Nephron progenitor cell (in vitro differentiated cells): ENCODE measurements around the gene CPEB4.
A peak's percentile ranks its signal among the peaks of the same experiment; 100 is the strongest.

Source experiments
- DNase-seq: peaks from one replicate; pipeline ENCODE4 v3.0.0; 2021
- H3K27ac Mint-ChIP-seq: 2 replicates; pipeline ENCODE4 v1.8.0; 2021; ENCODE audit warnings: mild to moderate bottlenecking, moderate library complexity, mixed read lengths
- H3K27me3 Mint-ChIP-seq: 2 replicates; pipeline ENCODE4 v1.8.0; 2021; ENCODE audit warnings: mild to moderate bottlenecking, low read depth, mixed read lengths; ENCODE audit not compliant: poor library complexity
- H3K36me3 Mint-ChIP-seq: 2 replicates; pipeline ENCODE4 v1.8.0; 2021; ENCODE audit warnings: low read depth, mixed read lengths
- H3K4me1 Mint-ChIP-seq: 2 replicates; pipeline ENCODE4 v1.8.0; 2021; ENCODE audit warnings: mixed read lengths
- H3K4me3 Mint-ChIP-seq: 2 replicates; pipeline ENCODE4 v1.8.0; 2021; ENCODE audit warnings: mild to moderate bottlenecking, moderate library complexity, mixed read lengths
- H3K9me3 Mint-ChIP-seq: 2 replicates; pipeline ENCODE4 v1.8.0; 2021; ENCODE audit warnings: mild to moderate bottlenecking, moderate library complexity, mixed read lengths
- TF ChIP-seq, protein P1 (sequence below): fragments of 200-600 bp; sonication (generic); IDR thresholded peaks from 2 replicates; pipeline ENCODE4 v1.5.0; 2021; ENCODE audit warnings: antibody characterized with exemption

Gene CPEB4

DNA sequence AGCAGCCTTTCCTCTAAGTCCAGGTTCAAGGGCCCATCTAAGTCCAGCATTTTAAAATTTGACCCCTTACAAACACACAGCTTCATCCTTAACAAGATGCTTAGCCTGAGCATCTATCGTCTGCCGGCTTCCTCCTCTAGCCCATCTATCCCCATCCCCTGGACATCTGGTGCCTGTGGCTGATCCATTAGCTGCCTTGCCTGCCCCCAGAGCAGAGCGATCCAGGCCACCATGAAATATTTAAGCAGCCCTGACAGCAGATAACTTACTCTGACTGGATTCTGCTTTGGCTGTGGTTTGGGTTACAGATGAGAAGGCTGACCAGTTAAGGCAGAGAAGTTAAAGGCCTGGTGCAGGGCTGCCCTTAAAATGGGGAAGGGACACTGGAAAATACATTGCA is 30.9 kb upstream of the CPEB4 start:
- peak; percentile 14 for DNase-seq
- Mint-ChIP-seq H3K9me3 (no peaks in the 10 kb centered on the region), H3K36me3 (no peaks in the 10 kb centered on the region), H3K4me1 (peaks cover 58% of the 10 kb centered on the region), H3K27me3 (no peaks in the 10 kb centered on the region), H3K27ac (peak overlapping the region; percentile 70), H3K4me3 (no peak overlapping the region)
- TF ChIP-seq, protein P1, sequence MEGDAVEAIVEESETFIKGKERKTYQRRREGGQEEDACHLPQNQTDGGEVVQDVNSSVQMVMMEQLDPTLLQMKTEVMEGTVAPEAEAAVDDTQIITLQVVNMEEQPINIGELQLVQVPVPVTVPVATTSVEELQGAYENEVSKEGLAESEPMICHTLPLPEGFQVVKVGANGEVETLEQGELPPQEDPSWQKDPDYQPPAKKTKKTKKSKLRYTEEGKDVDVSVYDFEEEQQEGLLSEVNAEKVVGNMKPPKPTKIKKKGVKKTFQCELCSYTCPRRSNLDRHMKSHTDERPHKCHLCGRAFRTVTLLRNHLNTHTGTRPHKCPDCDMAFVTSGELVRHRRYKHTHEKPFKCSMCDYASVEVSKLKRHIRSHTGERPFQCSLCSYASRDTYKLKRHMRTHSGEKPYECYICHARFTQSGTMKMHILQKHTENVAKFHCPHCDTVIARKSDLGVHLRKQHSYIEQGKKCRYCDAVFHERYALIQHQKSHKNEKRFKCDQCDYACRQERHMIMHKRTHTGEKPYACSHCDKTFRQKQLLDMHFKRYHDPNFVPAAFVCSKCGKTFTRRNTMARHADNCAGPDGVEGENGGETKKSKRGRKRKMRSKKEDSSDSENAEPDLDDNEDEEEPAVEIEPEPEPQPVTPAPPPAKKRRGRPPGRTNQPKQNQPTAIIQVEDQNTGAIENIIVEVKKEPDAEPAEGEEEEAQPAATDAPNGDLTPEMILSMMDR: no peak

DNA sequence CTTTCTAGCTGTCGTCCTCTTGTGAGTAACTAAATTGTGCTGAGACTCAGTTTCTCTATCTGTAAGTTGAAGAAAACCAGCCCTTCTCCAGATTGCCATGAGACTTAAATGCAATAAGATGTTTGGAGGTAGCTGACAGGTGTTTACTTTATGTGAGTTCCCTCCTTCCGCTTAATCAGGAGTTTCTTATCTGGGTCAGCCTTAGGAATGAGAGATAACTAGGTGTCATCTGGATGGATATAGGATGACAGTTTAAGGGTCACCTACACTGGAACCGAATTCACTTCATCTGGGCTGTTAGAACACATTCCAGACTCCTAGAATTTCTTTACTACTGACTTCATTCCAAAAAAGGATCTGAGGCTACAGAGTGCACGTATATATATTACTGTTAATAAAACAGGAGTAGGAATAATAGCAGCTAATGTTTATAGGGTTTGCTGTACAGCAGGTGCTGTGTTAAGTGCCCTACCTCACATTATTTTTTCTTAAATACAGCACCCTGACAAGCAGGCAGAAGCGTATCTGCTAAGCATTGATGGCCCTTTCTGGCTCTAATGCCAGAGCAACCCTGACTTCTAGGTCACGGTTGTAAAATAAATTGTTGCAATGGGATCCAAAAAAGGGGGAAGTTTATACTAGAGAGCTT is 30.0 kb upstream of the CPEB4 start:
- Mint-ChIP-seq H3K36me3 (no peaks in the 10 kb centered on the region), H3K9me3 (no peaks in the 10 kb centered on the region), H3K4me3 (no peak overlapping the region), H3K4me1 (peaks cover 58% of the 10 kb centered on the region), H3K27me3 (no peaks in the 10 kb centered on the region), H3K27ac (no peak overlapping the region)
- TF ChIP-seq, protein P1: no peak
- no peak for DNase-seq

DNA sequence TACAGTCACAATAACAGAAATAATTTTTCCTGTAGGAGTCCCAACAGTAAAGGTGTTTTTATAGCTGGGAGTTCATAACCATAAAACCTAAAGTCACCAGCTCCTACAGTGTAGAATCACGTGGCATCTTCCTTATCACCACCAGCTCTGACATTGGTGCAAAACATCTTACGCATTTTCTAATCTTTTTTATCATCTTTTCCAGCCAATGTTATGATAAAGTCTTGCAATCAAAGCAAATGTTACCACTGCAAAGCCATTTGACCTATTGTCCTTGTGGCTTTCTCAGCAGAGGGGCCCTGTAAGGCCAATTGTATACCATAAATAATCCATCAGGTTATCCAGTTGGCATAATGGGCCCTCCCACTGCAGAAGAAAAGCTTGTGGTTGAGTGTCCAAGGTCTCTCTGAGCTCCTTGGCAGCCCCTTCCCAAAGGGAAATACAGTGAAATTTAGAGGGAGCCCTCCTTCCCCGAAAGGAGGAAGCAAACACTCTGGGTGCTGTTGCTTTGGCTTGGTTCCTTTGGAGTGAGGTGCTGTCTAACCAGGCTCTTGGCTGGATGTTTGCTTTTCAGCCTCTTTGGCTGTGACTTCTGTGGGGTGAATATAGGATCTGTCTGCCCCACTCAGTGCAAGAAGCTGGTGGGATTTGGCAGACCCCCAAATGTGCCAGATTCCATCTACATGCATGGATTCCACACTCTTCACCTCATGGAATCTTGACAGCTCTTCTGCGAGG is 29.3 kb upstream of the CPEB4 start:
- Mint-ChIP-seq H3K27ac (no peak overlapping the region), H3K9me3 (no peaks in the 10 kb centered on the region), H3K4me1 (peaks cover 63% of the 10 kb centered on the region), H3K4me3 (no peak overlapping the region), H3K36me3 (no peaks in the 10 kb centered on the region), H3K27me3 (no peaks in the 10 kb centered on the region)
- no peak for DNase-seq
- TF ChIP-seq, protein P1: no peak

DNA sequence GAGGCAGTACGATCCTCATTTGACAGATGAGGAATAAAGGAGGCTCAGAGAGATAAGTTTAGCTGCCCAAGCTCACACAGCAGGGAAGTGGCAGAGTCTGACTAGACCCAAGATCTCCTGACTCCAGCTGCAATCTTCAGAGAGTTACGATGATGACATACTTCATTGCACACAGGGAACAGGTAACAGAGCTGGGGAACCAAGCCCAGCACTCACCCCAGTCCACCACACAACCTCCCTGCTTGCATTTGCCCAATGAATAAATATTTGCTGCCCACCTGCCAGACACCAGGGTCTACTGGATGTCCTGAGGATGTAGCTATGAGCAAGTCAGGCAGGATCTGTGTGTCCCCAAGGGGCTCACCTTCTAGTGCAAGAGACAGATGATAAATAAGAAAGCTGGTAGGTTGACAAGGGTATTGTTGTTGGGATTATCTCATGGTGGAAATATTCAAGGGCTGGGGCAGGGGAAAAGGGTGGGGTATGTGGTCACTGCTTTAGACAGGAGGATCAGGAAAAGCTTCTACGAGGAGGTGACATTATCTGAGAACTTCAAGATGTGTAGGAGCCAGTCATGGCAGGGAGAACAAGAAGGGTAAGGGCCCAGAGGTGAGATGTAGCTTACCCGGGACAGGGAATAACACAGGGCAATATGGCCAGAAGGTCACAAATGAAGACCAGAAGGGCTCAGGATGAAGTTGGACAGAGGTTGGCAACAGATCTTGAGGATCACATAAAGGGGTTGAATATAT is 28.6 kb upstream of the CPEB4 start:
- no peak for DNase-seq

DNA sequence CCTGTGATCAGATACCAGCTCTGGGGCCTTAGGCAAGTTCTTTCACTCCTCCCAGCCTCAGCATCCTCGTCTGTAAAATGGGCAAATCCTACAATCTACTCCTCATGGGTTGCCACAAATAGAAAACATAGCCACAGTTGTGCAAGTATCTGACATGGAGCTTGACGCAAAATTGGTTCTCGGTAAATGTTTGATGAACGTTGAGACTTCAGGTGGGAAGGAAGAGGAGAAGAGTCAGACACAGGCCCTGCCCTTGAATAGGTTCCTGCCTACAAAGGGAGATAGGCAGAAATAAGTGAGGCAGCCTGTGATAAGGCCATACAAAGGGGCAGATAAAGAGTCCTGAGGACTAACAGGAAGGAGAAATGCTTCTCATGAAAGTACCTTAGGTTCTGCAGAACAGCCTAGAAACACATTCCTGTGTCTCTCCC is 26.1 kb upstream of the CPEB4 start:
- Mint-ChIP-seq H3K4me3 (no peak overlapping the region), H3K27me3 (no peaks in the 10 kb centered on the region), H3K27ac (no peak overlapping the region), H3K36me3 (no peaks in the 10 kb centered on the region), H3K9me3 (peaks cover 3% of the 10 kb centered on the region), H3K4me1 (peaks cover 57% of the 10 kb centered on the region)
- DNase-seq: no peak
- TF ChIP-seq, protein P1: no peak

More for the DNA sequence above, 28.6 kb upstream of the CPEB4 start:
- H3K4me3 Mint-ChIP-seq: no peak overlapping the region
- TF ChIP-seq, protein P1: no peak
- no peaks in the 10 kb centered on the region for H3K36me3 Mint-ChIP-seq
- H3K4me1 Mint-ChIP-seq: peaks cover 69% of the 10 kb centered on the region
- no peaks in the 10 kb centered on the region for H3K9me3 Mint-ChIP-seq
- H3K27me3 Mint-ChIP-seq: no peaks in the 10 kb centered on the region
- H3K27ac Mint-ChIP-seq: peak overlapping the region; percentile 8
